ENCODE data around the gene TAF1B. TPM values are rescaled to one million over a fixed set of nuclear protein-coding genes. Genes with fewer than 3 reads are reported as not detected.
"Not testable (repeated sequence)": the region's sequence is repeated elsewhere in the genome, so short reads cannot be mapped to it uniquely, and the experiment has no call there.

Gene TAF1B
- total RNA-seq, 1 donor from 2014 or later, result 58.5 TPM

DNA sequence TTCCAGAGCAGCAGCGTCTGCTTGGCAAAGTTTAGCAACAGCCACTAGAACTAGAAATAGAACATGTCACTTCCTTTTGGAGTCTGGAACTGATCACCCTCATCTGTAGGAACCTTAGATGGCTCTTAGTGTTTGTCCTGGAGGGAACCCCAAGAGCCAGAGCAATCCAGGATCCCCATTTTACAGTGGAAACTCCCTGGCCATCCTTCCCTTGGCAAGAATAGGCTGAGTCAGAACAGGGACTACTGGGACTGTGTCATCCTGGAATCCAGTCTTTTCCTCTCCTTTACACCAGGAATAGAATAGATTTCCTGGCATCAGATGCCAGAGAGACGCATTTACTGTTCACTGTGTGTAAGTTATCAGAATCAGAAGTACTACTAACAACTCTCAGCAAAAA, 75.0 kb downstream of the TAF1B start:
- H3K4me3 ChIP-seq, result no peak overlapping the region
- DNase-seq (ENCODE audit: low spot score in 2 of 2), result peak in 1 of 2 donors; percentile 64
- no peaks in the 10 kb centered on the region for H3K9me3 ChIP-seq
- no peaks in the 10 kb centered on the region for H3K27me3 ChIP-seq
- intact Hi-C loops (cut with DNase I), result no loop called here
- TF ChIP-seq, protein P1, sequence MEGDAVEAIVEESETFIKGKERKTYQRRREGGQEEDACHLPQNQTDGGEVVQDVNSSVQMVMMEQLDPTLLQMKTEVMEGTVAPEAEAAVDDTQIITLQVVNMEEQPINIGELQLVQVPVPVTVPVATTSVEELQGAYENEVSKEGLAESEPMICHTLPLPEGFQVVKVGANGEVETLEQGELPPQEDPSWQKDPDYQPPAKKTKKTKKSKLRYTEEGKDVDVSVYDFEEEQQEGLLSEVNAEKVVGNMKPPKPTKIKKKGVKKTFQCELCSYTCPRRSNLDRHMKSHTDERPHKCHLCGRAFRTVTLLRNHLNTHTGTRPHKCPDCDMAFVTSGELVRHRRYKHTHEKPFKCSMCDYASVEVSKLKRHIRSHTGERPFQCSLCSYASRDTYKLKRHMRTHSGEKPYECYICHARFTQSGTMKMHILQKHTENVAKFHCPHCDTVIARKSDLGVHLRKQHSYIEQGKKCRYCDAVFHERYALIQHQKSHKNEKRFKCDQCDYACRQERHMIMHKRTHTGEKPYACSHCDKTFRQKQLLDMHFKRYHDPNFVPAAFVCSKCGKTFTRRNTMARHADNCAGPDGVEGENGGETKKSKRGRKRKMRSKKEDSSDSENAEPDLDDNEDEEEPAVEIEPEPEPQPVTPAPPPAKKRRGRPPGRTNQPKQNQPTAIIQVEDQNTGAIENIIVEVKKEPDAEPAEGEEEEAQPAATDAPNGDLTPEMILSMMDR (IDR thresholded peaks at IDR 0.05), result no peak
- no peaks in the 10 kb centered on the region for H3K4me1 ChIP-seq
- H3K36me3 ChIP-seq, result peaks cover 5 to 31% of the 10 kb centered on the region in 2 donors
- peak overlapping the region in 1 of 2 donors; percentile 8 for H3K27ac ChIP-seq

DNA sequence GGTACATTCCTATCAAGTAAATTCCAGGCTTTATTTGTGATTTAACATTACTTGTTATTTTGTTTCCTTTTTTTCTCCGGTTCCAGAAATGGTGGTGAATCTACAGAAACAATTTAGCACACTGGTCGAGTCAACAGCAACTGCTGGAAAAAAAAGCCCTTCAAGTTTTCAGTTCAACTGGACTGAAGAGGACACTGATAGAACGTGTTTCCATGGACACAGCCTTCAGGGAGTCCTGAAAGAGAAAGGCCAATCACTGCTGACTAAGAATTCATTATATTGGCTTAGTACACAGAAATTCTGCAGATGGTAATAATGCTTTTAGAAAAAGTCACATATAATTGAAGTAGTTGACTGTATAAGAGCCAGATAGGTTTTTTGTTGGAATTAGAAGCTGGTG, 76.2 kb downstream of the TAF1B start:
- TF ChIP-seq, protein P1 (IDR thresholded peaks at IDR 0.05), result no peak
- H3K4me3 ChIP-seq, result no peak overlapping the region
- H3K27ac ChIP-seq, result no peak overlapping the region
- peaks cover 0 to 18% of the 10 kb centered on the region in 2 donors for H3K36me3 ChIP-seq
- no peaks in the 10 kb centered on the region for H3K4me1 ChIP-seq
- intact Hi-C loops (cut with DNase I), result no loop called here
- H3K9me3 ChIP-seq, result no peaks in the 10 kb centered on the region
- DNase-seq (ENCODE audit: low spot score in 2 of 2), result no peak
- no peaks in the 10 kb centered on the region for H3K27me3 ChIP-seq

DNA sequence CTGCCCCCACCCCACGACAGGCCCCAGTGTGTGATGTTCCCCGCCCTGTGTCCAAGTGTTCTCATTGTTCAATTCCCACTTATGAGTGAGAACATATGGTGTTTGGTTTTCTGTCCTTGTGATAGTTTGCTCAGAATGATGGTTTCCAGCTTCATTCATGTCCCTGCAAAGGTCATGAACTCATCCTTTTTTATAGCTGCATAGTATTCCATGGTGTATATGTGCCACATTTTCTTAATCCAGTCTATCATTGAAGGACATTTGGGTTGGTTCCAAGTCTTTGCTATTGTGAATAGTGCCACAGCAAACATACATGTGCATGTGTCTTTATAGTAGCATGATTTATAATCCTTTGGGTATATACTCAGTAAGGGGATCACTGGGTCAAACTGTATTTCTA, 83.7 kb downstream of the TAF1B start:
- H3K36me3 ChIP-seq; H3K4me3 ChIP-seq; DNase-seq (ENCODE audit: low spot score in 2 of 2); H3K4me1 ChIP-seq; H3K9me3 ChIP-seq; H3K27me3 ChIP-seq; intact Hi-C loops (cut with DNase I); H3K27ac ChIP-seq: not testable (repeated sequence)

DNA sequence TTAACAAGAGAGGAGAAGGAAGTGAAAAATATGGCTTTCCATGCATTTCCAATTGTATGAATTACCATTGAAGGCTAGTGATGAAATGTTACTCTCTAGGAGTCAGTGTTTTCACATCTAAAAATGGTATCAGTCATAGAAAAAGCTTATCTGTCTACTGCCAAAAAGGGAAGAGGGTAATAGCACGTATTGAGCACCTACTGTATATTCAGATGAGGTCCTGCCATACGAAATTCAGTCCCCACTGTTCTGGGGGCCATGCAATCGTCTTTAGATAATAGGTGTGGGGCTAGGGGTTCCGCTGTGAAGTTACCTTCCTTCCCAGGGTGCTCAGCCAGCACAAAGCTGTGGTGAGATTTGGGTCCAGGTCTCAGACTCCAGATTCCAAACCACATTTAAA, 94.0 kb downstream of the TAF1B start:
- Histone ChIP-seq H3K4me1 (no peaks in the 10 kb centered on the region), H3K36me3 (peaks cover 9 to 12% of the 10 kb centered on the region in 2 donors), H3K4me3 (no peak overlapping the region), H3K27ac (no peak overlapping the region), H3K9me3 (no peaks in the 10 kb centered on the region), H3K27me3 (no peaks in the 10 kb centered on the region)
- intact Hi-C loops (cut with DNase I), result no loop called here
- TF ChIP-seq, protein P1 (IDR thresholded peaks at IDR 0.05), result no peak
- DNase-seq (ENCODE audit: low spot score in 2 of 2), result no peak

DNA sequence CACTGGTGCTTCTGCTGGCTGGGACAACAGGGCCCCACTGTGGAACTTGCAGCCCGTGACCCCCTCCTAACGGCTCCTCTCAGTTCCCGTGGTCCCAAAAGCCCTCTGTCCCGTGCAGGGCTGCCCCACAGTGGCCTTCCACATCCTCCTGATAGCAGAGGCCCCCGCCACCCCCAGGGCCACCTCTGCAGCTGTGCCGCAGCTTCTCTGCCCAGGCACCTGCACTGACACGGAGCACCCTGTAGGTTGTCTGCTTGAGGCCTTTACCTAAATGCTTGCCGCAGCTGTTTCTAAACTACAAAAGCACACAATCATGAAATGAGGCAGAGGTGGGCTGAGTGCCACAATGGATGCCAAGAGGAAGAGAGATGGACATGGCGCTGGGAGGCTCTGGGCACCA, 94.7 kb downstream of the TAF1B start:
- H3K27me3 ChIP-seq, result no peaks in the 10 kb centered on the region
- no peaks in the 10 kb centered on the region for H3K9me3 ChIP-seq
- no peak for DNase-seq (ENCODE audit: low spot score in 2 of 2)
- H3K4me3 ChIP-seq, result no peak overlapping the region
- intact Hi-C loops (cut with DNase I), result no loop called here
- peaks cover 4 to 7% of the 10 kb centered on the region in 2 donors for H3K36me3 ChIP-seq
- H3K4me1 ChIP-seq, result no peaks in the 10 kb centered on the region
- H3K27ac ChIP-seq, result no peak overlapping the region
- TF ChIP-seq, protein P1 (IDR thresholded peaks at IDR 0.05), result no peak

DNA sequence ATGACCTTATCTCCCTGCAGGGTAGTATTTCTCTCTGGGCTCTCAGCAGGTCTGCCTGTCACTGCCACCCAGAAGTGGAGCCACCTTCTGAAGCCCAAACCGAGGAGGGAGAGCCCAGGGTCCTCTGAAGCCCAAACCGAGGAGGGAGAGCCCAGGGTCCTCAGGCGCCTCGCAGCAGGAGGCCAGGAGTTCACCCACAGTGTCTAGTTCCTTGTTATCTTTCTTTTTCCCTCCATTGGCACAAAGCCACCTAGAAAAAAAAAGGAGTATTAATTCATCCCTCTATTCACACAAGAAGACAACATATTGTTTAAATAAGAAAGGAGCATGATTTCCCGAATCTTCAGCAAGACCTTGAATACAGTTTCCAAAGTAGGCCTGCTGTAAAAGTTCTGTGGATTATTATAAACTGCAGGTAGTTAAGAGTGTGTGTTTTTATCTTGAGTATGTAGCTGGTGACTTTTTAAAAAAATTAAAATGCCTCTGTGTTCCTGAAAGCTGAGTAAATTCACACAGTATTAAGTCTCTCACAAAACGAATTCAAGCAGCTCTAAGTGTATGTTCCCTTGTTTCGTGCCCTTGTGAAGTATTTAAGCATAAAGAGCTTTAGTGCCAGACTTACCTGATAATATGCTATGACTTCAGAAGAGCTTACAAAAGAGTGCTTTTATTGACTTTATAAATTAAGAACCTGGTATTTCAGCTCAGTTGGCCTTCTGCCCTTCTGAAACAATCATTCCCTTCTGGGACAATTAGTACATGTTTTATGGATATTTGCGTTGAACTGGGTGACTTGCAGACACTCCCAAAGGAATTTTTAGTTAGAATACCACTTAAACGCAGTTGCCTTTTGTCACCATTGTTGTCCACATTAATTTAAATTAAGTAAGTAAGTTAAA, 96.6 kb downstream of the TAF1B start:
- no peaks in the 10 kb centered on the region for H3K9me3 ChIP-seq
- H3K27me3 ChIP-seq, result no peaks in the 10 kb centered on the region
- H3K27ac ChIP-seq, result no peak overlapping the region
- DNase-seq (ENCODE audit: low spot score in 2 of 2), result no peak
- TF ChIP-seq, protein P1 (IDR thresholded peaks at IDR 0.05), result no peak
- peaks cover 0 to 2% of the 10 kb centered on the region in 2 donors for H3K36me3 ChIP-seq
- no peak overlapping the region for H3K4me3 ChIP-seq
- intact Hi-C loops (cut with DNase I), result no loop called here
- no peaks in the 10 kb centered on the region for H3K4me1 ChIP-seq

Data from ascending aorta (tissue), 2 donors.